ENCODE data around the gene QSOX2. TPM values are rescaled to one million over a fixed set of nuclear protein-coding genes. Genes with fewer than 3 reads are reported as not detected.

Gene QSOX2
- total RNA-seq, 2 donors from 2014 or later, result 4.9 to 12.0 TPM

DNA sequence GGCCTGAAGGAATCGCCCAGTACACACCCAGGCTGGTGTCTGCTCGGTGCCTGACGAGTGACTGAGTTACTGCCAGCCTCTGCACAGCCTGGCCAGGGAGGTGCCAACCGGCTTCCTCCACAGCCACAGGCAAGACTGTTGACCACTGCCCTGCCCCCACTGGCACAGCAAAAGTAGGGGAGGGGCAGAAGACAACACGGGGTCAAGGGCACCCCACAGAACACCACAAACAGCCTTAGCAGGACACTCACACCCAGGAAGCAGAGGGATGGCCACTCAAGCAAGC lies 40.0 kb downstream of the QSOX2 start:
- peaks cover 39% of the 10 kb centered on the region for H3K27me3 ChIP-seq
- H3K27ac ChIP-seq, result no peak overlapping the region
- H3K36me3 ChIP-seq, result no peaks in the 10 kb centered on the region
- TF ChIP-seq, protein P1, sequence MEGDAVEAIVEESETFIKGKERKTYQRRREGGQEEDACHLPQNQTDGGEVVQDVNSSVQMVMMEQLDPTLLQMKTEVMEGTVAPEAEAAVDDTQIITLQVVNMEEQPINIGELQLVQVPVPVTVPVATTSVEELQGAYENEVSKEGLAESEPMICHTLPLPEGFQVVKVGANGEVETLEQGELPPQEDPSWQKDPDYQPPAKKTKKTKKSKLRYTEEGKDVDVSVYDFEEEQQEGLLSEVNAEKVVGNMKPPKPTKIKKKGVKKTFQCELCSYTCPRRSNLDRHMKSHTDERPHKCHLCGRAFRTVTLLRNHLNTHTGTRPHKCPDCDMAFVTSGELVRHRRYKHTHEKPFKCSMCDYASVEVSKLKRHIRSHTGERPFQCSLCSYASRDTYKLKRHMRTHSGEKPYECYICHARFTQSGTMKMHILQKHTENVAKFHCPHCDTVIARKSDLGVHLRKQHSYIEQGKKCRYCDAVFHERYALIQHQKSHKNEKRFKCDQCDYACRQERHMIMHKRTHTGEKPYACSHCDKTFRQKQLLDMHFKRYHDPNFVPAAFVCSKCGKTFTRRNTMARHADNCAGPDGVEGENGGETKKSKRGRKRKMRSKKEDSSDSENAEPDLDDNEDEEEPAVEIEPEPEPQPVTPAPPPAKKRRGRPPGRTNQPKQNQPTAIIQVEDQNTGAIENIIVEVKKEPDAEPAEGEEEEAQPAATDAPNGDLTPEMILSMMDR (IDR thresholded peaks at IDR 0.05), result no peak
- DNase-seq, result no peak
- H3K9me3 ChIP-seq, result no peaks in the 10 kb centered on the region
- H3K4me3 ChIP-seq, result no peak overlapping the region
- H3K4me1 ChIP-seq, result no peaks in the 10 kb centered on the region
- intact Hi-C loops (cut with DNase I), result no loop called here
- no peak overlapping the region for H3K9ac ChIP-seq (ENCODE audit: low read depth in 2 of 2, low read length in 2 of 2)

DNA sequence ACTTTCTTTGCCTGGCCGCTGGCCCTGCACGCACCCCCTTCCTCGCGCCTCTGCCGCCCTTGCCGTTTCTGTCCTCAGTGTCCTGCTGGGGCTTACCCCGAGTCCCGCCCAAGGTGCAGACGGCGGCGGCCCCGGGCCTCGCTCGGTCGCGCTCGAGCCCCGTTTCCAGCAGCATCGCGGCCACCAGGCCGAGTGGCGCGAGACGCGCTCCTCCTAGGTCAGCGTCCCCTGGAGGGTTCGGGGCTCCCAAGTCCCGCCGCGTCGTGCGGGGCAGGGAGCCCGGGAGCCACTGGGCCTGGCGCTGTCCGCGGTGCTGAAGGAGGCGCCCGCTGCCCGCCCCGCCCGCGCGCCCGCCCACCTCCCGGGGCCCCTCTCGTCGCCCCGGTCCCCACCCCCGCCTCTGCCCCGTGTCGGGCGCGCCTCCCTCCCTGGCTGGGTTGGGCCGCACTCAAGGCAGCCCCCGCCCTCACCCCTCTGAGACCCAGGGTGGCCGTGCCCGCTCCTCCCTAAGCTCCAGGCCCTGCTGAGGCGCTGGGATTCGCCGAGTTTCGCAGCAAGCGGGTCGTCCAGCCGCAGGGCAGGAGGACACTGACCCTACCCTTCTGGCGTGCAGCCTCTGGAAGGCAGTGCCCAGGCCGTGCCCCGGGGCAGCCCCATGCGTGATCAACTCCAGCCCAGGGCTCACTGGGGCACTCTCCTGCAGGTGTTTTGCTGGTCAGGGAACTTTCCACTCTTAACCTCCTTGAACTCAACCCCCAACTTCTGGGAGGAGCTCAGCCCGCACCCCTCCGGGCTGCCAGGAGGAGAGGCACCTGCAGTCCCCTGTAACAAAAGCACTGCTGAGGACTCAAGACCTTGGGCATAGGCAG lies 40.5 kb downstream of the QSOX2 start, which contains the start of gene LHX3:
Gene LHX3 (minus strand): TSS at position 291 of the 869 bp plus-strand sequence. CDS start 116 bp downstream, at position 175.
- H3K4me3 ChIP-seq, result no peak within 1 kb of the TSS
- TF ChIP-seq, protein P1 (IDR thresholded peaks at IDR 0.05), result no peak
- H3K36me3 ChIP-seq, result no peaks in the 10 kb centered on the region
- DNase-seq, result no peak
- H3K9me3 ChIP-seq, result no peaks in the 10 kb centered on the region
- no peak within 1 kb of the TSS for H3K9ac ChIP-seq (ENCODE audit: low read depth in 2 of 2, low read length in 2 of 2)
- intact Hi-C loops (cut with DNase I), result no loop called here
- H3K4me1 ChIP-seq, result no peaks in the 10 kb centered on the region
- H3K27ac ChIP-seq, result no peak within 1 kb of the TSS
- peaks cover 45% of the 10 kb centered on the region for H3K27me3 ChIP-seq

- TF ChIP-seq, protein P1 (IDR thresholded peaks at IDR 0.05), result no peak
- H3K36me3 ChIP-seq, result no peaks in the 10 kb centered on the region
- no peak overlapping the region for H3K4me3 ChIP-seq
- H3K9me3 ChIP-seq, result no peaks in the 10 kb centered on the region
- peaks cover 53% of the 10 kb centered on the region for H3K27me3 ChIP-seq
- no peak overlapping the region for H3K9ac ChIP-seq (ENCODE audit: low read depth in 2 of 2, low read length in 2 of 2)
- intact Hi-C loops (cut with DNase I), result no loop called here
- H3K4me1 ChIP-seq, result no peaks in the 10 kb centered on the region
- no peak overlapping the region for H3K27ac ChIP-seq
- no peak for DNase-seq
These were observed 41.3 kb downstream of the QSOX2 start for GRCh38 chr9:136204145-136204805.

GRCh38 chr9:136203408-136204144 lies 42.0 kb downstream of the QSOX2 start:
- Histone ChIP-seq H3K27me3 (peaks cover 60% of the 10 kb centered on the region), H3K4me3 (no peak overlapping the region), H3K36me3 (no peaks in the 10 kb centered on the region), H3K4me1 (no peaks in the 10 kb centered on the region), H3K27ac (no peak overlapping the region), H3K9ac (ENCODE audit: low read depth in 2 of 2, low read length in 2 of 2) (no peak overlapping the region), H3K9me3 (no peaks in the 10 kb centered on the region)
- TF ChIP-seq, protein P1 (IDR thresholded peaks at IDR 0.05), result no peak
- intact Hi-C loops (cut with DNase I), result no loop called here
- no peak for DNase-seq

Data from colonic mucosa (tissue), 4 donors.